Skin epidermis (tissue), 12 donors: ENCODE data around the gene TMEM169.
"Not testable (repeated sequence)": the region's sequence is repeated elsewhere in the genome, so short reads cannot be mapped to it uniquely, and the experiment has no call there.

Experiments
- H3K27ac ChIP-seq, 21 experiments: fragments of 200-600 bp; sonication (generic) in 11 of 21; one replicate each; pipeline ENCODE4 v1.5.0; 2020; ENCODE audit warnings: mild to moderate bottlenecking in 3 of 21, inconsistent platforms in 2 of 21, moderate library complexity in 2 of 21
- H3K4me3 ChIP-seq, 7 experiments: fragments of 200-600 bp; sonication (generic) in 2 of 7; one replicate each; pipeline ENCODE4 v1.5.0; 2020; ENCODE audit warnings: inconsistent platforms in 2 of 7, mild to moderate bottlenecking in 2 of 7, moderate library complexity in 1 of 7

Gene TMEM169

DNA sequence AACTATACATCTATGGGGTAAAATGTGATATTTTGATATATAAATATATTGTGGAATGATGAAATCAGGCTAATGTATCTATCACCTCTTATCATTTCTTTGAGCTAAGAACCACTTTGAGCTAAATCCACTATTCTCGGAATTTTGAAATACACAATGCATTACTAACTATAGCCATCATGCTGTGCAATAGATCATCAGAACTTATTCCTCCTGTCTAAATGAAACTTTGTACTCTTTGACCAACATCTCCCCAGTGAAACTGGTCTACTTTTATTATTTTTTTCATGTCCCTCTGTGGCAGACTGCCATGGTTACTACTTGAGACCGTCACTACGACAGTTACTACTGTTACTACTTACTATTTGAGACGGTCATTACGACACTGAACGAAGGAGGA lies 11.5 kb upstream of the TMEM169 start:
- H3K4me3 ChIP-seq, result no peak overlapping the region

DNA sequence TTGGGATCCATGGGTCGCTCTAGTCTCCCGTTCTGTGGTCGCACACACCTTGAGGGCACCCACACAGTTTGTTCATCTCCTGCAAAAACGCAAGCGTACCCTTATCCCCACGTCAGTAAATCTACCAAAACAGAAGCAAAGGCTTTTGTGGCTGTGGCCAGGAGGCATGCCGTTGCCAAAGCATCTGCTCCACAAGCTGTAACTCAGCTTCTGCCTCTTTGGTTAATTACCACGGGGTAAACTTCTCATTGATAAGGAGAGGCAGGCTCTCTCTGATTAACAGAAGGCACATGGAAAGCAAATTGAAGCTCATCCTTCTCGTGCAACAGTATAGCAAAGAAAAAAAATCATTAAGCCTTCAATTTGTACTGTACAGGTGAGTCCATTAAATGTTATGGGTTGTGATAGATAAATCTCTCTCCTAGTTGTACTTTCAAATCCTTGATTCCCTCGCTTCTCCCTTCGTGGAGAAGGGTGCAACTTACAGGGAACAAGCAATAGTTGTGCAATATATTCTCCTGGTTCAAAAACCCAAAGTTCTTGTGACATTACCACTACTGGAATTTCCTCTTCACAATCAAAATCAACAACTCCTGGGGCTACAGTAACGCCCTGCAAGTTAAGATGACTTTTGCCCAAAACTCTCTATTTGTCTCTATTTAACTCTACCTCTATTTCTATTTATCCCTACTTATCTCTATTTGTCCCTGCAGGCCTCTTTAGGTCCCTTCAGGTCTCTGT lies 10.4 kb upstream of the TMEM169 start:
- Histone ChIP-seq H3K4me3 (no peak overlapping the region), H3K27ac (no peak overlapping the region)

More for the DNA sequence above, 11.5 kb upstream of the TMEM169 start:
- H3K27ac ChIP-seq, result no peak overlapping the region

DNA sequence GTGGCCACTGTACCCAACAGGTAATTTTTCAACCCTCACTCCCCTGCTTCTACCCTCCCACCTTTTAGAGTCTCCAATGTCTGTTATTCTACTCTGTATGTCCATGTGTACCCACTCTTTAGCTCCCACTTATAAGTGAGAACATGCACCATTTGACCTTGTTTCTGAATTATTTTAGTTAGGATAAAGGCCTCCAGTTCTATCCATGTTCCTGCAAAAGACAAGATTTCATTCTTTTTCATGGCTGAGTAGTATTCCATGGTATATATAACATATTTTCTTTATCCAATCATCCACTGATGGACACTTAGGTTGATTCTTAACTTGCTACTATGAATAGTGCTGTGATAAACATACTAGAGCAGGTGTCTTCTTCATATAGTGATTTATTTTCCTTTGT lies 9.2 kb upstream of the TMEM169 start:
- Histone ChIP-seq H3K4me3 (no peak overlapping the region), H3K27ac (no peak overlapping the region)

DNA sequence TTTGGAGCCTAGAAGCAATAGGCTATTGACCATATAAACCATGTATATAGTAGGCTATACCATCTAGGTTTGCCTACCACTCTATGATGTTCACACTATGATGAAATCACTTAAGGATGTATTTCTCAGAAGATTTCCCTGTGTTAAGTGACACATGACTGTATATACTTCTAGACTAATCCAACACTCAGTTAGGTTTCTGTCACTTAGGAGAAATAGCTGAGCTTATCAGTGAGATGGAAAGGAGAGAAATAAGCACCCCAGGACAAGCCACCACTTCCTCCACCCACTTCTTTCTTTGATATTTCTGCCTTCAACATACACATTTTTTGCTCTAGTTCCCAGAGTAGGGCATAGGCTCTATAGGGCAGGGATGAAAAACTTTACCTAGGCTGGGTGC lies 7.9 kb upstream of the TMEM169 start:
- no peak overlapping the region for H3K27ac ChIP-seq

DNA sequence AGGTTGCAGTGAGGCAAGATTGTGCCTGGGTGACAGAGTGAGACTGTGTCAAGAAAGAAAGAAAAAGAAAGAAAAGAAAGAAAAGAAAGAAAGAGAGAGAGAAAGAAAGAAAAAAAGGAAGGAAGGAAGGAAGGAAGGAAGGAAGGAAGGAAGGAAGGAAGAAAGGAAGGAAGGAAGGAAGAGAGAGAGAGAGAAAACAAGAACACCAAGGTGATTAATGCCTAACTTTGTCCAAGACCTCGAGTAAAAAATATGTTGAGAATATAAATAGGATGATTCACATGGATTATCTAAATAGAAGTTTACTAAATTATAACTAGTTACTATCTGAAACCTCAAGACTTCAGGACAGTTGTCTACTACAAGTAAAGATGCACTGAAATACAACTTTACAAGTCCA lies 7.3 kb upstream of the TMEM169 start:
- Histone ChIP-seq H3K27ac (no peak overlapping the region), H3K4me3 (no peak overlapping the region)

More for the DNA sequence above, 7.9 kb upstream of the TMEM169 start:
- no peak overlapping the region for H3K4me3 ChIP-seq

DNA sequence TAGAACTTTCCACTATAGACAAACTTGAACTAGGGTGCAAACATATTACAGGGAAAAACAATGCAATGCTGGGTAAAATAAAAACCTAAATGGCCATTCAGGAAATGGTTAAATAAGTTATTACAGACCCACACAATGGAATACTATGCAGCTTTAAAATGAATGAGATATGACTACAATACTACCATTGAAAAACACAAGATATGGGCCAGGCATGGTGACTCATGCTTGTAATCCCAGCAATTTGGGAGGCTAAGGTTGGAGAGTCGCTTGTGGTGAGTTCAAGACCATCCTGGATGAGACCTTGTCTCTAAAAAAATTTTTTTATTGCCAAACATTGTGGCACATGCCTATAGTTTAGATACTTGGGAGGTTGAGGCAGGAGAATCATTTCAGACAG lies 6.9 kb upstream of the TMEM169 start:
- Histone ChIP-seq H3K4me3 (no peak overlapping the region), H3K27ac (no peak overlapping the region)

DNA sequence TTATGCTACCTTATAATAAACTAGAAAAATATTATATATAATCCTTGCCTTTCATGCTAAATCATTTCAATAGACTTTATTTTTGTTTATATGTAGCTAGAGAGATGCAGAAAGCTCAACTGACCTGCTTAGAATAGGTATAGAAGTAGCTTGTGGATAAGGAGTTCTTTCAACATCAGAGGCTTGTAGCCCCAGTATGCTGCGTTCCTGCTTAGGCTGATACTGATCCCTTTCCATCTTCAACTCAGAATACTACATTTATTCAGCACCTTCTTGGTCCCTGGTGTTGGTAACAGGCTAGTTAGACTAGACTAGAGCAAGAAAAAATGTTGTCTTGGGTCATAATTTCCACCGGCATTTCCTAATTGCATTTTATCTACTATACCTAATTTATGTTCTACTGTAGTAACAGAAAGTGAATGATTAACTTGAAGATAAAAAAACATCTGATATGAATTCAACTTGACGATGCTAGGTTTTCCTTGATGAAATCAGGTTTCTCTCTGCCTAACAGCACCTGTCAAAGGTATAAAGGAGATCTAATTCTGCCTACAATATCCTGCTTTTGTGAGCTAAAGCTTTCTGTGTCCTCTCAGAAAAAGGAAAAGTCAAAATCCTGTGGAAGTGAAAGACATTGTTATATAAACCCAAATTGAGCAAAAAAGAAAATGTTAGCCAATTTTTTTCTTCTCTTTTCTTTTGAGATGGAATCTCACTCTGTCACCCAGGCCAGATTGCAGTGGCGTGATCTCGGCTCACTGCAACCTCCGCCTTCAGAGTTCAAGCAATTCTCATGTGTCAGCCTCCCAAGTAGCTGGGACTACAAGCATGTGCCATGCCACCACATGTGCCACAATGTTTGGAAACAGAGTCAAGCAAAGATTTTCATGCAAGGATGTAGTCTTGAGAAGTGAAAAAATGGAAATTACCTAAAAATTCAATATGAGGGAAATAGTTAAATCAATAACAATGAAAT lies 5.9 kb upstream of the TMEM169 start:
- Histone ChIP-seq H3K4me3 (no peak overlapping the region), H3K27ac (no peak overlapping the region)

DNA sequence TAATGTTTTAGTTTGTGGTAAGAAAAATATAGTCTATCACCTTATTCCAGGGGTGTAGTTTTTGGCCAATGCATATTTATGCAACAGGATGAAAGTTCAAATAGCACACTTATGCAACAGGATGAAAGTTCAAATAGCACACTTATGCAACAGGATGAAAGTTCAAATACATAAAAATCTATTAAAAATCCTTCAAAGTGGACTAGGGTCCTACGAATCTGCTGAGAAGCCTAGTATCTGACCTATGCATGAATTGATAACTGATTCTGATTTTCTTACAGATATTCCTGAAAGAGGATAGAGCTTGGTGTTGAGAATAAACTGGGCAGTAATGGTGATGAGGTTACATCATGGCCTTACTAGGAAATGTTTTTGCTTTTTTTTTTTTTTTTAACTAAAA lies 2.9 kb upstream of the TMEM169 start:
- Histone ChIP-seq H3K27ac (no peak overlapping the region), H3K4me3 (no peak overlapping the region)

DNA sequence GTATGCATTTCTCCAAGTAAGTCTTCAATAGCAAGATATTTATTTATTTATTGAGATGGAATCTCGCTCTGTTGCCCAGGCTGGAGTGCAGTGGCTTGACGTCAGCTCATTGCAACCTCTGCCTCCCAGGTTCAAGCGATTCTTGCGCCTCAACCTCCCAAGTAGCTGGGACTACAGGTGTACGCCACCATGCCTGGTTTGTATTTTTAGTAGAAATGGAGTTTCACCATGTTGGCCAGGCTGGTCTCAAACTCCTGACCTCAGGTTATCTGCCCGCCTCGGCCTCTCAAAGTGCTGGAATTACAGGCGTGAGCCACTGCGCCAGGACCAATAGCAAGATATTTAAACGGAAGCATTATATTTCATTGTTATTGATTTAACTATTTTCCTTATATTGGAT lies 1.7 kb upstream of the TMEM169 start:
- not testable (repeated sequence) for H3K4me3 ChIP-seq, H3K27ac ChIP-seq

DNA sequence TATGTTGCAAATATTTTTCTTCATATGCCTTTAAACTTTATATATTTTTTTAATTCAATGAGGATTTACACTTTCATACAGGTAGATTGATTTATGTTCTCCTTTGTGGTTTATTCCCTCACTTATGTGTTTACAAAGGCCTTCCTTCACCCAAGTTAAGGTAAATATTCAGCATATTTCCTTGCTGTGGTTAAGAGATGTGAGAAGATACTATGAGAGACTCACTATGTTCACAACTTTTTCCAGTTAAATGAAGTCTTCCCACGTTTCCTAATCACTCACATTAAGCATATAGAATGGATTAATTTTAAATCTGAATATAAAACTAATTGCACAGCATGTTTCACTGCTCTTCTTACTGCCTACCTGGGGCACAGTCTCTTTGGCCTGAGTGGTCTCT lies 707 bp upstream of the TMEM169 start:
- peak overlapping the region; percentile 41 to 69 (median 57) for H3K4me3 ChIP-seq
- H3K27ac ChIP-seq, result peak overlapping the region in 16 of 21 experiments; percentile 14 to 91 (median 72)

DNA sequence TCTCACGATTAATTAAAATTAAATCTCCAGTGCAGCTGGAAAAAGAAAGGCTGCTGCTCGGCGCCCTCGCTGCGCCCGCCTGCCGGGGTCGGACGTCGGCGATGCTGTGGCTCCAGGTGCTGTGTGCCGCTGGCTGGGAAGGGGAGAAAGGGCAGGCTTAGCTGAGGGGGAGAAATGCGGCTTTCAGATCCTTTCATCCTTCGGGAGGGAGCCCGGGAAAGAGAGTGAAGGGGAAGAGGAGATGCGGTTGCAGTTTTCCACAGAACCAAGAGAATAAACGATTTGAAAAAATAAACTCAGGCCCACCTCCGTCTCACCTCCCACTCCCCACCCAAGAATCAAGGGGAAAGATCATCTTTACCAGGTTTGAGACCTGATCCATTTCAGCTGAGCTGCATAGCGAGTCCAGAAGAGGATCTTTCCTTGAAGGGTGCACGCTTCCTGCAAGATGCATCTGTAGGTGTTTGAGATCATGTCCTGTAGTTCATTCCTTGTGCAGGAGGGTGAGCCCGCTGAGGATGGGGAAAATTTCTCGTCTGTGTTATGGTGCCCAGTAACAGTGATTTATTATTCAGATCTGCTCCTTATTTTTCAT lies 495 bp downstream of the TMEM169 start:
- peak overlapping the region; percentile 41 to 69 (median 57) for H3K4me3 ChIP-seq
- H3K27ac ChIP-seq, result peak overlapping the region in 16 of 21 experiments; percentile 19 to 91 (median 68)

DNA sequence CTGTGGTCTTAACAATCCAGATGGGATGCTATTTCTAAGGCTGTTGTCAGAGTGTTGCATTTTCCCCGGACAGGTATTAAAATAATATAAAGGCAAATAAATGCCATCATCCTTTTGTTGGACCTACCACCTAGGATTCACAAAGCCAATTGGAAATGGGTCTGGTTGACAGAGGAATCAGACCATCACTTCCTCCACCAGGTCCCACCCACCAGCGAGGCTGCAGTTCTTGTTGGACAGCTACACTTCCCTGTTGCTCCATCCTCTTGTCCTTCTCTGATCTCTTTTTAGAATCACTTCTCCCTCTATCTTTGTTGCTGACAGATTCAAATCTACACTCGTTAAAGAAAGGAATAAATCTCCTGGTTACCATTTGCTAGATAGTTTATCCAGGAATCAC lies 1.1 kb downstream of the TMEM169 start:
- no peak overlapping the region for H3K4me3 ChIP-seq
- peak overlapping the region in 2 of 21 experiments; percentile 79 to 91 for H3K27ac ChIP-seq

DNA sequence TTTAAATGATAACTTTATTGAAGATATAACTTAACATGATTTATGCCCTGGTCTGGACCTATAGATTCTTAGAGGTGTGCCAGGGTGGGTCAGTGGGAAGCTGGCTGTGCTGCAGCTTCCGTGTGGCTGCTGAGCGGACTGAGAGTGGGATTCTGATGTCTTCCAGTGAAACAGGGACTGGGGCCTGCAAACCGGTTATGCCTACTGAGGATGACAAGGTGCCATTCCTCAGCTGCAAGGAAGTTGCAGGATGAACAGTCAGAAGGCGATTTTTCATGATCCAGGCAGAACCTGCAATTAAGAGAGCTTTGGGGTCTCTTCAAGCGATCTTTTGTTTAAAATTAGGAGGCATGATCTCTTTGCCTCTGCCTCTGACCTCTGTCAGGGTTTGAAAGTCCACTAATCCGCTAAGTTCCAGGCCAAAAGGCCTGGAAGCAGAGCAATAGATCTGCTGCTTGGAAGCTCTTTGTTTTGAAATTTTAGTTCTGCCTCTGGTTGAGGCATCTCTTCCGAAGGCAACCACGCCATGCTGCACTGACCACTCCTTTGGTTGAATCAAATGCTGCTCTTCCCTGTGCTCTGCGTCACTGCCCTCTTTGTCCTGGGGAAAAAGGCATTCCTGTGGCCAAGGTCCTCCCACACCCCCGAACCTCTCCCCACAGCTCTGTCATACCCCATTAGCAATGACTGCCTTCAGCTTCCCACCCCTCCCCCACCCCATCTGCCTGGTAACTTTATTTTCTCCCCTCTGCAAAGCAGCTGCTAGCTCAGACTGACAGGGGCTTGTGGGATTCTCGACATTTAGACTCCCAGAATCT lies 2.0 kb downstream of the TMEM169 start:
- Histone ChIP-seq H3K4me3 (no peak overlapping the region), H3K27ac (peak overlapping the region in 8 of 21 experiments; percentile 1 to 70 (median 44))

DNA sequence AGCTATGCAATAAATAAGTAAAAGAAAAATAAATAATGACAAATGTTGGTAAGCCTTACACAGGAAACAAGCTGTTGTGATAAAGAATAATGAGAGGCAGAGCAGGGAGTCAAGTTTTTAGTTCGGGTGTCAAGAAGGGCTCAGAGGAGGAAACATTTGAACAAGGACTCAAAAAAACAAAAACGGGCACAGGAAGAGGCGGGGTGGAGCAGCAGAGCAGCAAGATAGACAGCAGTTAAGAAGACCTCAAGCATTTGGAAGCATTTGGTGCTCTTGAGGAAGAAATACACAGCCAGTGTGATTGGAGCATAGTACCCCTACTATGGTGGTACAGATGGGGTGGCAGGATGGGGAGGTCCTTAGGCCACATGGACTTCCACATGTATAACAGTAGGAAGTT lies 2.8 kb downstream of the TMEM169 start:
- H3K27ac ChIP-seq, result peak overlapping the region in 8 of 21 experiments; percentile 22 to 70 (median 46)

DNA sequence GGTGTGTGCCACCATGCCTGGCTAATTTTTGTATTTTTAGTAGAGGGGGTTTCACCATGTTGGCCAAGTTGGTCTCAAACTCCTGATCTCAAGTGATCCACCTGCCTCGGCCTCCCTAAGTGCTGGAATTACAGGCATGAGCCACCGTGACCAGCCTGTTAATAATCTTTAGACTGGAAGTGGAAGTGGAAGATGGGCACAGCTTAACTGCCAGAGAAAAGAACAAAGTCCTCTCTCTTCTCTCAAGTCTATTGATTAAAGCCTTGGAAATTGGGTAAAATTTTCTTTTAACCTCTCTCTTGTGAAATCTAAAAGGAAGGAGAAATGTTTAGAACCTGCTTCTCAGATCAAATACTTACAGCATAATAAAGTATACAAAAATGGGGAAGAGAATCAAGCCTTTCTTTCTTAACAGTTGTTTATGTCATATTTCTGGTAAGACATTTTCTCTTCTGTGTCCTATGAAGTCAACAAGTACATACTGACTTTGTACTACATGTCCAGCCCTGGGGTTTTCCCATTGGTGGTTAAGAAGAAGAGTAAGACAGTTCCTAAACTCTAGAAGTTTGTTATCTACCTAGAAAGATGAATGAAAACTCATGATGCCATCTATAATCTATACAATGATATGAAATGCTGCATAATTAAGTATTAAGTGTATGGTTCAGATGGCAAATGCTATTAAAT lies 4.6 kb downstream of the TMEM169 start:
- no peak overlapping the region for H3K27ac ChIP-seq
- no peak overlapping the region for H3K4me3 ChIP-seq

More for the DNA sequence above, 2.8 kb downstream of the TMEM169 start:
- H3K4me3 ChIP-seq, result no peak overlapping the region

DNA sequence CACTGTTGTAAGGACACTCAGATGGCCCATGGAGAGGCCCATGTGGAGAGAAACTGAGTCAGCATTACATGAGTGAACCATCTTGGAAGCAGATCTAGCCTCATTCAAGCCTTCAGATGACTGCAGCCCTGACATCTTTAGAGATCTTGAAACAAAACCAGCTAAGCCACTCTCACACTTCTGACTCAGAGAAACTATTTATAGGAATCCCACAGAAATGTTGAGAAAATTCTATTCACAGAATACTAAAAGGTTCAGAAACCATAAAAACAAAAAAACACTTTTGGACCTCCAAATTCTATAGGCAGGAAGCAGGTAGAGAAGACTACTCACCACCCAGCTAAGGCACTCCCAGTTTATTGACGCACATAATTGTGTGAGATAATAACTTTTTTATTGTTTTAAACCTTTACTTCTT lies 8.7 kb downstream of the TMEM169 start:
- Histone ChIP-seq H3K4me3 (no peak overlapping the region), H3K27ac (no peak overlapping the region)

DNA sequence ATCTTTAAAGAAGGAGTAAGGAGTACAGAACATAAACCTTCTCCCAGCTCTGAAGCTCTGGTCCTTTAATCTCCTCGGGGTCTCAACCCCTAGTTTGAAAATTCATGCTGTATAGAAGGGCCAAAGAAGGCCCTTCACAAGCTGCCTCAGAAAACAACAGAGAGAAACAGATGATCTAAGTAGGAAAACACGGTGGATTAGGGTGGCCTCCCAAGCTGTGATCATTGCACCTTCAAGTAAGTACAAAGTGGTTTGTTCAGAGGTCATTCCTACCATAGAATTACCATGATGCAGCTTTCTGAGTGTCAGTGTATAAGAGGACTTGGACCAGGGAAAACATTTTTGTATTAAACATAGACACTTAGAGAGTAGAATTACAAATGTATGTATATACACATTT lies 10.9 kb downstream of the TMEM169 start:
- no peak overlapping the region for H3K4me3 ChIP-seq
- no peak overlapping the region for H3K27ac ChIP-seq

DNA sequence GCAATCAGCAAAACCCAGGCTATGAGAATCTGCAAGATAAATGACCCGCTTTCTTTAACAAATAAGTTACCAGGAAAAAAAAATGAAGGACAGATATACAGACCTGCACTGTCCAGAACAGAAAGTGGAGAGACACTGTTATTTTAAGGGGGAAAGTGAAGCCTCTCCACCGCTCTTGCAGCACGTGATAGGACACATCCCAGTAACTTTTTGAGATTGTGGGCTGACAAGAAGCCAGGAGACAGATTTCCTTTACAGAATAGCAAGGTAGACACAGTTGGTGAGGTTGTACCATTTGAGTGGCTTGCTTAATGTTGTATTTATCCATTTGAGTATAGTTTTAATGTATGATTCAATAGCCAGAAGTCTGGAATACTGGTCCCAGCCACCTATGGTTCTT lies 13.0 kb downstream of the TMEM169 start:
- no peak overlapping the region for H3K4me3 ChIP-seq
- H3K27ac ChIP-seq, result no peak overlapping the region
